H9 (cell line): Measurements from ENCODE around the gene NSUN7. TPM values are rescaled to one million over a fixed set of nuclear protein-coding genes. Genes with fewer than 3 reads are reported as not detected.
"Not testable (repeated sequence)": the region's sequence is repeated elsewhere in the genome, so short reads cannot be mapped to it uniquely, and the experiment has no call there.

Experiments
- DNase-seq: peaks from one replicate; pipeline ENCODE4 v3.0.0-alpha.2; 2017
- H2AFZ ChIP-seq: one replicate; pipeline ENCODE4 v1.6.1; 2013; ENCODE audit warnings: mild to moderate bottlenecking, low read length, control low read depth, moderate library complexity
- H2AK5ac ChIP-seq: 2 replicates; pipeline ENCODE4 v1.6.1; 2013; ENCODE audit warnings: low read length, control low read depth, mixed read lengths; ENCODE audit not compliant: insufficient read length
- H2BK120ac ChIP-seq: one replicate; pipeline ENCODE4 v1.6.1; 2013; ENCODE audit warnings: low read depth, mild to moderate bottlenecking, low read length, control low read depth, inconsistent platforms; ENCODE audit not compliant: poor library complexity, severe bottlenecking
- H2BK12ac ChIP-seq: 2 replicates; pipeline ENCODE4 v1.6.1; 2013; ENCODE audit warnings: low read length, control low read depth, mixed read lengths, low read depth; ENCODE audit not compliant: insufficient read length
- H2BK15ac ChIP-seq: 2 replicates; pipeline ENCODE4 v1.6.1; 2013; ENCODE audit warnings: low read depth, low read length, control low read depth
- H2BK20ac ChIP-seq: one replicate; pipeline ENCODE4 v1.6.1; 2013; ENCODE audit warnings: low read depth, mild to moderate bottlenecking, low read length, control low read depth, inconsistent platforms; ENCODE audit not compliant: poor library complexity, severe bottlenecking
- H2BK5ac ChIP-seq: 2 replicates; pipeline ENCODE4 v1.6.1; 2013; ENCODE audit warnings: low read length, control low read depth, mixed read lengths; ENCODE audit not compliant: insufficient read length
- H3K14ac ChIP-seq: 2 replicates; pipeline ENCODE4 v1.6.1; 2013; ENCODE audit warnings: low read length, control low read depth; ENCODE audit not compliant: insufficient read depth
- H3K18ac ChIP-seq: 2 replicates; pipeline ENCODE4 v1.6.1; 2013; ENCODE audit warnings: low read depth, mild to moderate bottlenecking, mixed read lengths, low read length, control low read depth; ENCODE audit not compliant: insufficient read length
- H3K23ac ChIP-seq: 2 replicates; pipeline ENCODE4 v1.6.1; 2013; ENCODE audit warnings: low read length, control low read depth, mixed read lengths, low read depth; ENCODE audit not compliant: insufficient read length
- H3K23me2 ChIP-seq: 2 replicates; pipeline ENCODE4 v1.6.1; 2013; ENCODE audit warnings: low read depth, mild to moderate bottlenecking, mixed read lengths, low read length, control low read depth; ENCODE audit not compliant: insufficient read length, poor library complexity, severe bottlenecking
- H3K27ac ChIP-seq: 2 replicates; pipeline ENCODE4 v1.5.1; 2013; ENCODE audit warnings: low read length, control low read depth, mixed read lengths, low read depth; ENCODE audit not compliant: insufficient read length
- H3K27me3 ChIP-seq: 2 replicates; pipeline ENCODE4 v1.6.1; 2013; ENCODE audit warnings: low read length, control low read depth, inconsistent platforms; ENCODE audit not compliant: insufficient read depth
- H3K4ac ChIP-seq: 2 replicates; pipeline ENCODE4 v1.6.1; 2013; ENCODE audit warnings: low read depth, mild to moderate bottlenecking, control low read depth, inconsistent platforms, low read length, moderate library complexity
- H3K4me1 ChIP-seq: 2 replicates; pipeline ENCODE4 v1.6.1; 2013; ENCODE audit warnings: low read length, control low read depth, inconsistent platforms; ENCODE audit not compliant: insufficient read depth
- H3K4me2 ChIP-seq: 2 replicates; pipeline ENCODE4 v1.6.1; 2013; ENCODE audit warnings: low read length, control low read depth, mixed read lengths; ENCODE audit not compliant: insufficient read length, insufficient read depth
- H3K56ac ChIP-seq: 2 replicates; pipeline ENCODE4 v1.6.1; 2013; ENCODE audit warnings: low read depth, mild to moderate bottlenecking, mixed read lengths, low read length, control low read depth; ENCODE audit not compliant: insufficient read length
- H3K79me1 ChIP-seq: 2 replicates; pipeline ENCODE4 v1.6.1; 2013; ENCODE audit warnings: low read depth, mild to moderate bottlenecking, moderate library complexity, low read length, control low read depth, inconsistent platforms; ENCODE audit not compliant: insufficient read depth, poor library complexity, severe bottlenecking
- H3K79me2 ChIP-seq: 2 replicates; pipeline ENCODE4 v1.6.1; 2013; ENCODE audit warnings: low read length, control low read depth, inconsistent platforms; ENCODE audit not compliant: insufficient read depth
- H3K9ac ChIP-seq: 2 replicates; pipeline ENCODE4 v1.6.1; 2013; ENCODE audit warnings: low read length, control low read depth, mixed read lengths; ENCODE audit not compliant: insufficient read length; ENCODE audit errors: extremely low read depth
- H3K9me3 ChIP-seq: one replicate; pipeline ENCODE4 v1.6.1; 2013; ENCODE audit warnings: low read depth, low read length, inconsistent platforms; ENCODE audit not compliant: control insufficient read depth
- H3T11ph ChIP-seq: one replicate; pipeline ENCODE4 v1.6.1; 2013; ENCODE audit warnings: mild to moderate bottlenecking, low read length, control low read depth, inconsistent platforms
- H4K20me1 ChIP-seq: one replicate; pipeline ENCODE4 v1.6.1; 2013; ENCODE audit not compliant: control insufficient read depth, insufficient read length, insufficient read depth
- H4K5ac ChIP-seq: 2 replicates; pipeline ENCODE4 v1.6.1; 2013; ENCODE audit warnings: low read depth, mild to moderate bottlenecking, mixed read lengths, low read length, control low read depth; ENCODE audit not compliant: insufficient read length
- H4K8ac ChIP-seq: replicated peaks from 2 replicates; pipeline ENCODE4 v1.6.1; 2013; ENCODE audit warnings: low read length, control low read depth, mixed read lengths, low read depth; ENCODE audit not compliant: insufficient read length
- H4K91ac ChIP-seq: 2 replicates; pipeline ENCODE4 v1.6.1; 2013; ENCODE audit warnings: low read depth, mild to moderate bottlenecking, moderate library complexity, mixed read lengths, low read length, control low read depth; ENCODE audit not compliant: insufficient read length
- H3K27ac Mint-ChIP-seq, 3 experiments: 2 replicates in 2 of 3; 3 replicates in 1 of 3; pipeline ENCODE4 v1.8.0; 2020 to 2021; ENCODE audit warnings: mixed read lengths in 3 of 3, mild to moderate bottlenecking in 1 of 3, moderate library complexity in 1 of 3
- H3K27me3 Mint-ChIP-seq: 2 replicates; pipeline ENCODE4 v1.8.0; 2021; ENCODE audit warnings: low read depth, mild to moderate bottlenecking, moderate library complexity, mixed read lengths
- H3K36me3 Mint-ChIP-seq, 3 experiments: 2 replicates in 2 of 3; 3 replicates in 1 of 3; pipeline ENCODE4 v1.8.0; 2020 to 2021; ENCODE audit warnings: low read depth in 3 of 3, mixed read lengths in 3 of 3; ENCODE audit not compliant: insufficient read depth in 1 of 3
- H3K4me1 Mint-ChIP-seq, 2 experiments: 2 replicates each; pipeline ENCODE4 v1.8.0; 2020; ENCODE audit warnings: mixed read lengths in 2 of 2
- H3K4me3 Mint-ChIP-seq, 2 experiments: 2 replicates in 1 of 2; 3 replicates in 1 of 2; pipeline ENCODE4 v1.8.0; 2020 to 2021; ENCODE audit warnings: mild to moderate bottlenecking in 2 of 2, mixed read lengths in 2 of 2, moderate library complexity in 1 of 2
- H3K9me3 Mint-ChIP-seq, 2 experiments: 2 replicates in 1 of 2; 3 replicates in 1 of 2; pipeline ENCODE4 v1.8.0; 2020; ENCODE audit warnings: mild to moderate bottlenecking in 2 of 2, mixed read lengths in 2 of 2, moderate library complexity in 1 of 2
- CTCF ChIP-seq: fragments of 200-600 bp; sonication (generic); conservative IDR thresholded peaks from 3 replicates; pipeline ENCODE4 v1.8.0; 2021; ENCODE audit warnings: antibody characterized with exemption, mild to moderate bottlenecking
- WGBS: extraction: QIAGEN DNeasy Blood & Tissue Kit; methylation state at CpG from one replicate; pipeline ENCODE4 v1.1.7; 2013; ENCODE audit warnings: missing lambda C conversion rate, low lambda C conversion rate, mixed read lengths; ENCODE audit not compliant: insufficient read length; ENCODE audit errors: extremely low coverage; 5-methylcytosine and 5-hydroxymethylcytosine counted together
- total RNA-seq: library from RNA; stranded (reverse); gene quantifications from 2 replicates; pipeline ENCODE4 v1.2.1, GENCODE V29; 2021

NSUN7 gene
- total RNA-seq, 1 experiment from 2014 or later = 15.9 TPM

- Histone ChIP-seq H3K18ac (no peak overlapping the region), H2BK120ac (no peak overlapping the region), H3K79me2 (no peaks in the 10 kb centered on the region), H3K4me1 (no peaks in the 10 kb centered on the region), H3K9ac (no peak overlapping the region), H3K23ac (no peak overlapping the region), H4K20me1 (no peaks in the 10 kb centered on the region), H3K56ac (no peak overlapping the region), H3K27me3 (no peaks in the 10 kb centered on the region), H2AFZ (no peak overlapping the region), H3K4me2 (no peak overlapping the region), H3K27ac (no peak overlapping the region), H3K14ac (no peak overlapping the region), H2AK5ac (no peak overlapping the region), H2BK20ac (no peak overlapping the region), H2BK5ac (no peak overlapping the region), H3T11ph (no peak overlapping the region), H3K79me1 (no peaks in the 10 kb centered on the region), H3K9me3 (no peaks in the 10 kb centered on the region), H4K5ac (no peak overlapping the region), H4K8ac (no peak overlapping the region), H3K4ac (no peak overlapping the region), H2BK12ac (no peak overlapping the region), H3K23me2 (no peaks in the 10 kb centered on the region), H4K91ac (no peak overlapping the region), H2BK15ac (no peak overlapping the region)
- no peaks in the 10 kb centered on the region for H3K9me3 Mint-ChIP-seq
- no peaks in the 10 kb centered on the region for H3K27me3 Mint-ChIP-seq
- H3K36me3 Mint-ChIP-seq = no peaks in the 10 kb centered on the region
- peaks cover 9 to 19% of the 10 kb centered on the region in 2 experiments for H3K4me1 Mint-ChIP-seq
- no CpG with 5 or more reads among the region's 5 CpGs for WGBS
- DNase-seq = no peak
- no peak overlapping the region for H3K27ac Mint-ChIP-seq
- H3K4me3 Mint-ChIP-seq = no peak overlapping the region
- no peak for TF ChIP-seq CTCF
Measured at GRCh38 chr4:40710484-40711254, 39.1 kb upstream of the NSUN7 start.

- no CpG with 5 or more reads among the region's 6 CpGs for WGBS
- not testable (repeated sequence) for H3K4ac ChIP-seq
Measured at GRCh38 chr4:40713001-40713400, 36.8 kb upstream of the NSUN7 start.

More at GRCh38 chr4:40713001-40713400, 36.8 kb upstream of the NSUN7 start:
- H2BK12ac ChIP-seq, H3K4me3 Mint-ChIP-seq, H3K56ac ChIP-seq, DNase-seq, H3K9me3 ChIP-seq, H3K27me3 ChIP-seq, H3K36me3 Mint-ChIP-seq, H4K8ac ChIP-seq, H4K20me1 ChIP-seq, H3K9ac ChIP-seq, H3K79me1 ChIP-seq, H2AFZ ChIP-seq, H3K4me1 ChIP-seq, H3K23ac ChIP-seq, H2AK5ac ChIP-seq, H3K27ac ChIP-seq, H3K4me2 ChIP-seq, H2BK5ac ChIP-seq, H3K27ac Mint-ChIP-seq, H3K14ac ChIP-seq, H4K5ac ChIP-seq, H2BK15ac ChIP-seq, H2BK120ac ChIP-seq, H3K27me3 Mint-ChIP-seq, H4K91ac ChIP-seq, H2BK20ac ChIP-seq, H3T11ph ChIP-seq, H3K23me2 ChIP-seq, H3K9me3 Mint-ChIP-seq, H3K79me2 ChIP-seq, H3K18ac ChIP-seq: not testable (repeated sequence)
- H3K4me1 Mint-ChIP-seq = peaks cover 9 to 19% of the 10 kb centered on the region in 2 experiments
